Keratinocyte (primary cell): Measurements from ENCODE around the gene GNAI1.

Source experiments
- EZH2 ChIP-seq: IDR thresholded peaks from one replicate; pipeline ENCODE4 v1.6.1; 2012; ENCODE audit warnings: inconsistent platforms, mild to moderate bottlenecking, low read length, moderate library complexity
- TF ChIP-seq, protein P1 (sequence below), 3 experiments: IDR thresholded peaks in 1 of 3; conservative IDR thresholded peaks in 1 of 3; optimal IDR thresholded peaks in 1 of 3; 2 replicates in 2 of 3; 3 replicates in 1 of 3; pipeline versions ENCODE3 to v1.5.1; 2011; ENCODE audit warnings: low read length in 3 of 3, mild to moderate bottlenecking in 3 of 3, moderate library complexity in 2 of 3, control low read depth in 1 of 3, inconsistent platforms in 1 of 3; ENCODE audit not compliant: insufficient read depth in 2 of 3; ENCODE audit errors: extremely low read depth in 1 of 3

- TF ChIP-seq, protein P1, sequence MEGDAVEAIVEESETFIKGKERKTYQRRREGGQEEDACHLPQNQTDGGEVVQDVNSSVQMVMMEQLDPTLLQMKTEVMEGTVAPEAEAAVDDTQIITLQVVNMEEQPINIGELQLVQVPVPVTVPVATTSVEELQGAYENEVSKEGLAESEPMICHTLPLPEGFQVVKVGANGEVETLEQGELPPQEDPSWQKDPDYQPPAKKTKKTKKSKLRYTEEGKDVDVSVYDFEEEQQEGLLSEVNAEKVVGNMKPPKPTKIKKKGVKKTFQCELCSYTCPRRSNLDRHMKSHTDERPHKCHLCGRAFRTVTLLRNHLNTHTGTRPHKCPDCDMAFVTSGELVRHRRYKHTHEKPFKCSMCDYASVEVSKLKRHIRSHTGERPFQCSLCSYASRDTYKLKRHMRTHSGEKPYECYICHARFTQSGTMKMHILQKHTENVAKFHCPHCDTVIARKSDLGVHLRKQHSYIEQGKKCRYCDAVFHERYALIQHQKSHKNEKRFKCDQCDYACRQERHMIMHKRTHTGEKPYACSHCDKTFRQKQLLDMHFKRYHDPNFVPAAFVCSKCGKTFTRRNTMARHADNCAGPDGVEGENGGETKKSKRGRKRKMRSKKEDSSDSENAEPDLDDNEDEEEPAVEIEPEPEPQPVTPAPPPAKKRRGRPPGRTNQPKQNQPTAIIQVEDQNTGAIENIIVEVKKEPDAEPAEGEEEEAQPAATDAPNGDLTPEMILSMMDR (optimal IDR thresholded peaks at IDR 0.05 in 1 of 3, IDR thresholded peaks at IDR 0.05 in 1 of 3, conservative IDR thresholded peaks at IDR 0.05 in 1 of 3; ENCODE audit: extremely low read depth in 1 of 3, insufficient read depth in 2 of 3, low read length in 3 of 3) = no peak
- TF ChIP-seq EZH2 = no peak
These were observed 97.1 kb downstream of the GNAI1 start for GRCh38 chr7:80231707-80232106.
